GM12878 (cell line): ENCODE measurements around the gene C2. TPM values are rescaled to one million over a fixed set of nuclear protein-coding genes. Genes with fewer than 3 reads are reported as not detected.

Source experiments
- ATAC-seq: fragments of 200-7000 bp; cut with Tn5 transposase; 3 replicates; pipeline ENCODE4 v1.9.1; 2020; ENCODE audit warnings: mild to moderate bottlenecking, moderate library complexity
- BruUV-seq: library from RNA; stranded (reverse); fragments of 400-500 nt; replicated peaks from 2 replicates; lab custom pipeline; 2021; lab: Mats Ljungman, UMichigan
- CTCF ChIA-PET: fragments of 300-600 bp; sonication (Branson Sonifier 250); formaldehyde crosslinking; extraction: SDS; loops from one replicate; lab custom pipeline; 2021; ENCODE audit warnings: inconsistent platforms; lab: Yijun Ruan, JAX
- POLR2A ChIA-PET: fragments of 350-600 bp; formaldehyde crosslinking; extraction: SDS; loops from one replicate; lab custom pipeline; 2021; ENCODE audit warnings: inconsistent platforms; lab: Charles Lee
- RAD21 ChIA-PET: fragments of 300-600 bp; sonication (Branson Sonifier 250); formaldehyde crosslinking; loops from one replicate; lab custom pipeline; 2023; ENCODE audit warnings: antibody characterized with exemption; ENCODE audit not compliant: unreplicated experiment; lab: Charles Lee
- SMC1A ChIA-PET: fragments of 300-600 bp; sonication (Branson Sonifier 250); formaldehyde crosslinking; loops from one replicate; lab custom pipeline; 2023; ENCODE audit not compliant: unreplicated experiment, uncharacterized antibody; lab: Charles Lee
- DNase-seq: peaks from one replicate; pipeline ENCODE4 v3.0.0-alpha.2; 2011; ENCODE audit warnings: low read depth, low spot score
- FAIRE-seq: peaks from 3 replicates; lab custom pipeline; 2011; peaks lifted over from hg19 to GRCh38; lab: Jason Lieb, UNC
- H2AFZ ChIP-seq: 2 replicates; pipeline ENCODE4 v1.6.0; 2011; ENCODE audit warnings: low read depth, low read length, control low read depth; ENCODE audit not compliant: control insufficient read depth
- H3K27ac ChIP-seq: 2 replicates; pipeline ENCODE4 v1.5.1; 2011; ENCODE audit warnings: control low read depth; ENCODE audit not compliant: control insufficient read depth, insufficient read depth
- H3K27me3 ChIP-seq, 2 experiments: replicated peaks in 1 of 2; 2 replicates each; pipeline versions ENCODE4 v1.6.0 to v1.6.1; 2011; ENCODE audit warnings: low read length in 1 of 2; ENCODE audit not compliant: control insufficient read depth in 2 of 2, insufficient read depth in 2 of 2
- H3K36me3 ChIP-seq, 2 experiments: 2 replicates each; pipeline ENCODE4 v1.5.1; 2011; ENCODE audit warnings: low read length in 1 of 2; ENCODE audit not compliant: control insufficient read depth in 2 of 2, insufficient read depth in 2 of 2
- H3K4me1 ChIP-seq: 2 replicates; pipeline ENCODE4 v1.6.1; 2011; ENCODE audit warnings: mild to moderate bottlenecking, low read length, moderate library complexity, mixed read lengths; ENCODE audit not compliant: control insufficient read depth, insufficient read depth
- H3K4me2 ChIP-seq: 2 replicates; pipeline ENCODE4 v1.6.0; 2011; ENCODE audit warnings: control low read depth; ENCODE audit not compliant: control insufficient read depth, insufficient read depth
- H3K4me3 ChIP-seq: fragments of 200-600 bp; sonication (generic); 2 replicates; pipeline ENCODE4 v1.5.1; 2016
- H3K79me2 ChIP-seq: 2 replicates; pipeline ENCODE4 v1.6.0; 2011; ENCODE audit warnings: low read length; ENCODE audit not compliant: control insufficient read depth, insufficient read depth
- H3K9ac ChIP-seq: 2 replicates; pipeline ENCODE4 v1.8.0; 2011; ENCODE audit warnings: low read length, control low read depth, mixed read lengths; ENCODE audit not compliant: control insufficient read depth, insufficient read depth
- H3K9me3 ChIP-seq: replicated peaks from 3 replicates; pipeline ENCODE4 v1.5.1; 2011; ENCODE audit warnings: mild to moderate bottlenecking, low read length; ENCODE audit not compliant: control insufficient read depth, insufficient read depth
- H4K20me1 ChIP-seq: 2 replicates; pipeline ENCODE4 v1.6.0; 2011; ENCODE audit not compliant: control insufficient read depth, insufficient read depth
- CEBPB ChIP-seq, 2 experiments: fragments of 150-350 bp in 1 of 2; IDR thresholded peaks; 2 replicates each; pipeline ENCODE4 v1.6.1; 2012 to 2014; ENCODE audit warnings: low read depth in 2 of 2, low read length in 2 of 2, borderline replicate concordance in 1 of 2, inconsistent platforms in 1 of 2
- FOXK2 ChIP-seq: fragments of 450-650 bp; IDR thresholded peaks from 2 replicates; pipeline ENCODE4 v1.6.1; 2017; ENCODE audit warnings: mild to moderate bottlenecking, moderate library complexity
- JUND ChIP-seq: IDR thresholded peaks from 2 replicates; pipeline ENCODE4 v1.6.1; 2012; ENCODE audit warnings: low read depth, mild to moderate bottlenecking, low read length, improper control_type of control experiment, moderate library complexity
- KDM1A ChIP-seq: fragments of 200-600 bp; sonication (generic); IDR thresholded peaks from 2 replicates; pipeline ENCODE4 v1.6.1; 2016; ENCODE audit warnings: borderline replicate concordance
- RELA ChIP-seq: fragments of 450-650 bp; IDR thresholded peaks from 2 replicates; pipeline ENCODE4 v1.8.0; 2014; ENCODE audit warnings: borderline replicate concordance; ENCODE audit not compliant: partially characterized antibody
- SIX5 ChIP-seq: IDR thresholded peaks from 2 replicates; pipeline ENCODE4 v1.6.1; 2011; ENCODE audit warnings: mild to moderate bottlenecking, low read depth, low read length, moderate library complexity; ENCODE audit not compliant: severe bottlenecking
- SP1 ChIP-seq: IDR thresholded peaks from one replicate; pipeline ENCODE4 v1.6.1; 2011; ENCODE audit warnings: low read depth, low read length
- SREBF1 ChIP-seq: IDR thresholded peaks from 2 replicates; pipeline ENCODE4 v1.6.1; 2012; ENCODE audit warnings: mild to moderate bottlenecking, low read length
- TAF1 ChIP-seq: IDR thresholded peaks from 2 replicates; pipeline ENCODE4 v1.6.1; 2011; ENCODE audit warnings: mild to moderate bottlenecking, low read depth, low read length, borderline replicate concordance
- WGBS: methylation state at CpG from one replicate; pipeline ENCODE4 v1.1.6; 2016; ENCODE audit warnings: low lambda C conversion rate; ENCODE audit not compliant: insufficient replicate concordance, insufficient coverage; ENCODE audit errors: missing lambda C conversion rate; 5-methylcytosine and 5-hydroxymethylcytosine counted together
- in situ Hi-C: fragments of 300-500 bp; cut with MboI; formaldehyde crosslinking; loops from 9 replicates; pipeline ENCODE4 v1.14.3; 2018; ENCODE audit warnings: mixed read lengths
- intact Hi-C: fragments of 100-400 bp; cut with micrococcal nuclease; formaldehyde crosslinking; loops from one replicate; pipeline ENCODE4 v1.14.2; 2022; ENCODE audit not compliant: unreplicated experiment
- polyA plus RNA-seq, 11 experiments: library from polyadenylated mRNA; depleted of rRNA in 4 of 11; unstranded in 6 of 11; stranded (reverse) in 5 of 11; fragments of >200 nt; fragmentation: Nextera tagmentation in 4 of 11; fragmentation: Illumina TruSeq in 1 of 11; extraction: Ambion mirVana in 4 of 11; extraction: Trizol in 1 of 11; gene quantifications; 1 replicate in 1 of 11; 2 replicates in 10 of 11; pipeline versions ENCODE4 v1.2.1 to v1.2.3, GENCODE V29; 2011 to 2016; ENCODE audit warnings: inconsistent platforms in 2 of 11, missing spikeins in 2 of 11, low read depth in 1 of 11
- total RNA-seq, 4 experiments: library from RNA; depleted of rRNA in 3 of 4; stranded (reverse); fragments of >200 nt in 3 of 4; fragmentation: Illumina TruSeq in 1 of 4; extraction: Trizol in 1 of 4; gene quantifications; 2 replicates each; pipeline versions ENCODE4 v1.2.1 to v1.2.3, GENCODE V29; 2013 to 2021
- TF ChIP-seq, protein P1 (sequence below): fragments of 450-650 bp; IDR thresholded peaks from 2 replicates; pipeline ENCODE4 v1.6.1; 2014; ENCODE audit warnings: mild to moderate bottlenecking
- TF ChIP-seq, protein P2 (sequence below): IDR thresholded peaks from 2 replicates; pipeline ENCODE4 v1.6.1; 2012; ENCODE audit warnings: improper control_type of control experiment, low read depth, low read length; ENCODE audit not compliant: insufficient replicate concordance
- TF ChIP-seq, protein P3 (sequence below): fragments of 150-350 bp; IDR thresholded peaks from 2 replicates; pipeline ENCODE4 v1.6.1; 2016; ENCODE audit warnings: low read depth, low read length

The C2 gene
- total and polyA plus RNA-seq, 10 of the 15 experiments (the other 5 are each of a cell fraction or from before 2014, with no cell fraction given) = 0.06 to 0.97 (median 0.21) TPM; not detected in 5

GRCh38 chr6:31968791-31969711 is 41.5 kb downstream of the C2 start:
- ChIA-PET POLR2A (no interaction called here), CTCF (interaction anchor here (0.9 to 1.1 kb wide), 2 partner anchors 11 to 17 kb away, joined by 3 read pairs; no protein-coding TSS in a partner anchor), SMC1A (interaction anchor here (1.4 kb wide), 1 partner anchor 10 kb away, joined by 5 read pairs; the partner anchor contains the start of genes NELFE and SKIC2), RAD21 (no interaction called here)
- H3K36me3 ChIP-seq = peaks cover 11 to 16% of the 10 kb centered on the region in 2 experiments; a peak in 3 of 4 replicates
- no peaks in the 10 kb centered on the region for H4K20me1 ChIP-seq
- intact Hi-C loops = no loop called here
- no peaks in the 10 kb centered on the region for H3K27me3 ChIP-seq
- no peak for DNase-seq
- H3K4me3 ChIP-seq = no peak overlapping the region
- H3K9ac ChIP-seq = no peak overlapping the region
- no peak overlapping the region for H3K4me2 ChIP-seq
- BruUV-seq = no TSS peak
- ATAC-seq = no peak
- peaks cover 13% of the 10 kb centered on the region for H3K4me1 ChIP-seq
- in situ Hi-C loops = no loop called here
- H3K27ac ChIP-seq = no peak overlapping the region
- no peak overlapping the region for H2AFZ ChIP-seq
- H3K9me3 ChIP-seq = no peaks in the 10 kb centered on the region
- 88% methylated on average over 23 of the region's 23 CpGs for WGBS
- peaks cover 22% of the 10 kb centered on the region for H3K79me2 ChIP-seq
- FAIRE-seq = no peak
- TF ChIP-seq, protein P1, sequence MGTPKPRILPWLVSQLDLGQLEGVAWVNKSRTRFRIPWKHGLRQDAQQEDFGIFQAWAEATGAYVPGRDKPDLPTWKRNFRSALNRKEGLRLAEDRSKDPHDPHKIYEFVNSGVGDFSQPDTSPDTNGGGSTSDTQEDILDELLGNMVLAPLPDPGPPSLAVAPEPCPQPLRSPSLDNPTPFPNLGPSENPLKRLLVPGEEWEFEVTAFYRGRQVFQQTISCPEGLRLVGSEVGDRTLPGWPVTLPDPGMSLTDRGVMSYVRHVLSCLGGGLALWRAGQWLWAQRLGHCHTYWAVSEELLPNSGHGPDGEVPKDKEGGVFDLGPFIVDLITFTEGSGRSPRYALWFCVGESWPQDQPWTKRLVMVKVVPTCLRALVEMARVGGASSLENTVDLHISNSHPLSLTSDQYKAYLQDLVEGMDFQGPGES = no peak
- TF ChIP-seq SIX5 (no peak), FOXK2 (no peak), TAF1 (no peak), JUND (no peak), SP1 (no peak), KDM1A (no peak), RELA (no peak), CEBPB (IDR thresholded peaks at IDR 0.05; ENCODE audit: borderline replicate concordance in 1 of 2, low read depth in 2 of 2, low read length in 2 of 2) (no peak), SREBF1 (no peak)
- TF ChIP-seq, protein P2, sequence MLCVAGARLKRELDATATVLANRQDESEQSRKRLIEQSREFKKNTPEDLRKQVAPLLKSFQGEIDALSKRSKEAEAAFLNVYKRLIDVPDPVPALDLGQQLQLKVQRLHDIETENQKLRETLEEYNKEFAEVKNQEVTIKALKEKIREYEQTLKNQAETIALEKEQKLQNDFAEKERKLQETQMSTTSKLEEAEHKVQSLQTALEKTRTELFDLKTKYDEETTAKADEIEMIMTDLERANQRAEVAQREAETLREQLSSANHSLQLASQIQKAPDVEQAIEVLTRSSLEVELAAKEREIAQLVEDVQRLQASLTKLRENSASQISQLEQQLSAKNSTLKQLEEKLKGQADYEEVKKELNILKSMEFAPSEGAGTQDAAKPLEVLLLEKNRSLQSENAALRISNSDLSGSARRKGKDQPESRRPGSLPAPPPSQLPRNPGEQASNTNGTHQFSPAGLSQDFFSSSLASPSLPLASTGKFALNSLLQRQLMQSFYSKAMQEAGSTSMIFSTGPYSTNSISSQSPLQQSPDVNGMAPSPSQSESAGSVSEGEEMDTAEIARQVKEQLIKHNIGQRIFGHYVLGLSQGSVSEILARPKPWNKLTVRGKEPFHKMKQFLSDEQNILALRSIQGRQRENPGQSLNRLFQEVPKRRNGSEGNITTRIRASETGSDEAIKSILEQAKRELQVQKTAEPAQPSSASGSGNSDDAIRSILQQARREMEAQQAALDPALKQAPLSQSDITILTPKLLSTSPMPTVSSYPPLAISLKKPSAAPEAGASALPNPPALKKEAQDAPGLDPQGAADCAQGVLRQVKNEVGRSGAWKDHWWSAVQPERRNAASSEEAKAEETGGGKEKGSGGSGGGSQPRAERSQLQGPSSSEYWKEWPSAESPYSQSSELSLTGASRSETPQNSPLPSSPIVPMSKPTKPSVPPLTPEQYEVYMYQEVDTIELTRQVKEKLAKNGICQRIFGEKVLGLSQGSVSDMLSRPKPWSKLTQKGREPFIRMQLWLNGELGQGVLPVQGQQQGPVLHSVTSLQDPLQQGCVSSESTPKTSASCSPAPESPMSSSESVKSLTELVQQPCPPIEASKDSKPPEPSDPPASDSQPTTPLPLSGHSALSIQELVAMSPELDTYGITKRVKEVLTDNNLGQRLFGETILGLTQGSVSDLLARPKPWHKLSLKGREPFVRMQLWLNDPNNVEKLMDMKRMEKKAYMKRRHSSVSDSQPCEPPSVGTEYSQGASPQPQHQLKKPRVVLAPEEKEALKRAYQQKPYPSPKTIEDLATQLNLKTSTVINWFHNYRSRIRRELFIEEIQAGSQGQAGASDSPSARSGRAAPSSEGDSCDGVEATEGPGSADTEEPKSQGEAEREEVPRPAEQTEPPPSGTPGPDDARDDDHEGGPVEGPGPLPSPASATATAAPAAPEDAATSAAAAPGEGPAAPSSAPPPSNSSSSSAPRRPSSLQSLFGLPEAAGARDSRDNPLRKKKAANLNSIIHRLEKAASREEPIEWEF = no peak
- TF ChIP-seq, protein P3, sequence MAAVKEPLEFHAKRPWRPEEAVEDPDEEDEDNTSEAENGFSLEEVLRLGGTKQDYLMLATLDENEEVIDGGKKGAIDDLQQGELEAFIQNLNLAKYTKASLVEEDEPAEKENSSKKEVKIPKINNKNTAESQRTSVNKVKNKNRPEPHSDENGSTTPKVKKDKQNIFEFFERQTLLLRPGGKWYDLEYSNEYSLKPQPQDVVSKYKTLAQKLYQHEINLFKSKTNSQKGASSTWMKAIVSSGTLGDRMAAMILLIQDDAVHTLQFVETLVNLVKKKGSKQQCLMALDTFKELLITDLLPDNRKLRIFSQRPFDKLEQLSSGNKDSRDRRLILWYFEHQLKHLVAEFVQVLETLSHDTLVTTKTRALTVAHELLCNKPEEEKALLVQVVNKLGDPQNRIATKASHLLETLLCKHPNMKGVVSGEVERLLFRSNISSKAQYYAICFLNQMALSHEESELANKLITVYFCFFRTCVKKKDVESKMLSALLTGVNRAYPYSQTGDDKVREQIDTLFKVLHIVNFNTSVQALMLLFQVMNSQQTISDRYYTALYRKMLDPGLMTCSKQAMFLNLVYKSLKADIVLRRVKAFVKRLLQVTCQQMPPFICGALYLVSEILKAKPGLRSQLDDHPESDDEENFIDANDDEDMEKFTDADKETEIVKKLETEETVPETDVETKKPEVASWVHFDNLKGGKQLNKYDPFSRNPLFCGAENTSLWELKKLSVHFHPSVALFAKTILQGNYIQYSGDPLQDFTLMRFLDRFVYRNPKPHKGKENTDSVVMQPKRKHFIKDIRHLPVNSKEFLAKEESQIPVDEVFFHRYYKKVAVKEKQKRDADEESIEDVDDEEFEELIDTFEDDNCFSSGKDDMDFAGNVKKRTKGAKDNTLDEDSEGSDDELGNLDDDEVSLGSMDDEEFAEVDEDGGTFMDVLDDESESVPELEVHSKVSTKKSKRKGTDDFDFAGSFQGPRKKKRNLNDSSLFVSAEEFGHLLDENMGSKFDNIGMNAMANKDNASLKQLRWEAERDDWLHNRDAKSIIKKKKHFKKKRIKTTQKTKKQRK = no peak
